SK-N-MC (cell line): Measurements from ENCODE around the gene OTUD1.

Experiments
- EZH2 ChIP-seq: fragments of 200-600 bp; sonication (generic); IDR thresholded peaks from one replicate; pipeline ENCODE4 v1.6.1; 2017; ENCODE audit warnings: antibody characterized with exemption
- FOXP2 ChIP-seq: optimal IDR thresholded peaks from 2 replicates; pipeline ENCODE3; 2011; ENCODE audit warnings: mild to moderate bottlenecking, moderate library complexity; ENCODE audit not compliant: insufficient read depth; ENCODE audit errors: extremely low read length, control extremely low read depth
- POLR2AphosphoS5 ChIP-seq: IDR thresholded peaks from 2 replicates; pipeline ENCODE4 v1.6.1; 2012; ENCODE audit warnings: mild to moderate bottlenecking, low read depth, low read length, borderline replicate concordance

DNA sequence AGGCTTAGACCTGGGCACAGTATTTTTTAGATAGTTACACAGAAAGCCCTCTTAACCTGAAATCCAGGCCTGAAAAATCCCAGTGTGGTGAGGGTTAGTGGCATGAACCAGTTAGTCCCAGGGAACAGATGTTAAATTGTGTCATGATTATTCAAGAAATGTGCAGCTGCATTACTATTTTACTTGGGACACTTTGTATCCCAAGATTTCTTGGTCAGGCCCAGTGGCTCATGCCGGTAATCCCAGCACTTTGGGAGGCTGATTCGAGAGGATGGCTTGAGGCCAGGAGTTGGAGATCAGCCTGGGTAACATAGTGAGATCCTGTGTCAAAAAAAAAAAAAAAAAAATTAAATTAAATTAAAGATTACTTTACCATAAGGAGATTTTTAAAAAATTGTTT lies 36.0 kb upstream of the OTUD1 start:
- no peak for TF ChIP-seq POLR2AphosphoS5
- TF ChIP-seq EZH2: no peak
- TF ChIP-seq FOXP2: no peak
